ENCODE data around the gene IFI16.
"Not testable (repeated sequence)": the region's sequence is repeated elsewhere in the genome, so short reads cannot be mapped to it uniquely, and the experiment has no call there.

Gene IFI16

DNA sequence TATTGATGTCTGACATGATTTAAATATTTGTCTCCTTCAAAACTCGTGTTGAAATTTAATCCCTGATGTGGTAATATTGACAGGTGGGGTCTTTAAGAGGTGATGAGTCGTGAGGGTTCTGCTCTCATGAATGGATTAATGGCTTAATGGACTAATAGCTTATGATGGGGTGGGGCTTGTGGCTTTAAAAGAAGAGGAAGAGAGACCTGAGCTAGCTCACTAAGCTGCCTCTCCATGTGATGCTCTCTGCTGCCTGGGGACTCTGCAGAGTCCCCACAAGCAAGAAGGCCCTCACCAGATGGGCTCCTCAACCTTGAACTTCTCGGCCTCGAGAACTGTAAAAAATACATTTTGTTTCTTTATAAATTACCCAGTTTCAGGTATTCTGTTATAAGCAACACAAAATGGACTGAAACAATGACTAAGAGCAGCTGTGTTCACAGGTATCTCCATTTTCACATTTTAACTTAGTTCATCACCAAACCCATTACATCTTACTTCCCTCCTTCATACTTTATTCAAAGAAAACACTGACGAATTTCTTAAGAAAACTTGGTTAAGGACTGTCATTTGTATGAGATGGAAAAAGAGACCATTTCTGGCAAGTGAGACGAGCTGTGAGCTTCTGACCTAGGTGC, 79.0 kb downstream of the IFI16 start:
- H3K9me3 Mint-ChIP-seq = no peaks in the 10 kb centered on the region

DNA sequence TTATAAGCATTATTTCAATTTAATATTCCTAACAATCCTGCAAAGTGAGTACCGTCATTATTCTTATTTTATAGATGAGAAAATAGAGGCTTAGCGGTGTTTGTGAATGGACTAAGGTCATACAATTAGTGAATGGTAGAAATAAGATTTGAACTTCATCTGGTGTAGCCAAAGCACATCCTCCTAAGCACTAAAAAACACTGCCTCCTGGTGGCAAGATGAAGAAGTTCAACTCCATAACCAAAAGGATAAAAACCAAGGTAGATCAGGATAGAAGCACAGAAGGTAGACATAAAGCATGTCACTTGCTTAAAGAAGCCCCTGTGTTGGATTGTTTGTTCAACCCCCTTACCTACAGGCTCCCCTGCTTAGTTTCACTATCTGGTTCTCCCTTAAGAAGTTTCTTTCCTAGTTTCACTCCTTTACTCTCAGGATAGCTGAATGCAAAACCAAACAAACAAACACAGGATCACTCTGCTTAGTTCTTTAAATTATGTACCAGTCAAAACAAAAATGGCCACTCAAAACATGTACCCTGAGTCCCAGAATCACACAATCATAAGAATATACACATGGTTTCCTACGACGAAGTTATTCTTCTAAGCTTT, 79.6 kb downstream of the IFI16 start:
- no peaks in the 10 kb centered on the region for H3K36me3 Mint-ChIP-seq (ENCODE audit: low read depth)
- no peaks in the 10 kb centered on the region for H3K27me3 Mint-ChIP-seq
- DNase-seq = no peak
- ATAC-seq = no peak
- H3K4me1 Mint-ChIP-seq = peaks cover 53% of the 10 kb centered on the region
- peak overlapping the region; percentile 47 for H3K27ac Mint-ChIP-seq
- H3K4me3 Mint-ChIP-seq = no peak overlapping the region
- H3K9me3 Mint-ChIP-seq = no peaks in the 10 kb centered on the region

More for the DNA sequence above, 79.0 kb downstream of the IFI16 start:
- DNase-seq = no peak
- H3K36me3 Mint-ChIP-seq (ENCODE audit: low read depth) = no peaks in the 10 kb centered on the region
- peak; percentile 41 for ATAC-seq
- H3K27me3 Mint-ChIP-seq = no peaks in the 10 kb centered on the region
- peak overlapping the region; percentile 60 for H3K27ac Mint-ChIP-seq
- peaks cover 53% of the 10 kb centered on the region for H3K4me1 Mint-ChIP-seq
- no peak overlapping the region for H3K4me3 Mint-ChIP-seq

DNA sequence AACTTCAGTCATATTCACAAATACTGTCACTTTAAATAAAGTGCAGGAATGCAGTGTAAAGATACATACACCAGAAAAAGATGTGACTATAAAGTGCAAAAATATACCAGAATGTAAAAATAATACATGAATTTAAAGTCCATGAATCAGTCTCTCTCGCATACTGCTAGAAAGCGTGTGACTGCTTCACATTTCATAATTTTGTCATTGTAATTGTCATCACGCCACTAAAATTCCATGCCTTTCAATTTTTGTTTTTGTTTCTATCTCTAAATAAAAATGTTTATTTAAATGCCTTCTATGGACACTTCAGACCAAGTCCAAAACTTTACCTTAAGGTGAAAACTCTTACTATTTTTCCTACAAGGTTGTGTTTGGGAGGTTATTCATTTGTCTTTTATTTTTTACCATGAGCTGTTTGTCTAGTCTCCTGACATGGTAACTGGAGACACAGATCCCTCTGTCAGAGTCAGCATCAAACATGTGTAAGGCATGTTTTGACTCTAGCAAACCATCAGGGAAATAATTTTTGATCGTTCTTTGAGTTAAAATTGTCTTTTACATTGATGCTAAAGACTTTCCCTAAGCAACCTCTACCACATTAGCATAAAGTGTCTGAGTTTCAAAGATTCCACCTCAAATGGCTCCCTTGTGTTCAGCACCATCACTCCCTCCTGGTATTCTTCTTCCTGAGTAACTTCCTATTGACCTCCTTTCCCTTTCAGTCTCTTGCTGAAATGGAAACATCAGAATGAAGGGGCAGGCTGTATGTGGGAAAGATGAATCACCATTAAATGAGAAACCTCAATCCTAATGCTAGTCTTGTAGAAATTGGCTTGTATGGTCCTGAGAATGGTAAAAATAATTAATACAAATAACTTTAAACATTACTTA, 80.8 kb downstream of the IFI16 start:
- no peaks in the 10 kb centered on the region for H3K36me3 Mint-ChIP-seq (ENCODE audit: low read depth)
- peaks cover 53% of the 10 kb centered on the region for H3K4me1 Mint-ChIP-seq
- DNase-seq = no peak
- H3K27ac Mint-ChIP-seq = peak overlapping the region; percentile 71
- H3K27me3 Mint-ChIP-seq = peaks cover under 1% of the 10 kb centered on the region
- H3K9me3 Mint-ChIP-seq = no peaks in the 10 kb centered on the region
- H3K4me3 Mint-ChIP-seq = peak overlapping the region; percentile 14
- ATAC-seq = peak; percentile 34

DNA sequence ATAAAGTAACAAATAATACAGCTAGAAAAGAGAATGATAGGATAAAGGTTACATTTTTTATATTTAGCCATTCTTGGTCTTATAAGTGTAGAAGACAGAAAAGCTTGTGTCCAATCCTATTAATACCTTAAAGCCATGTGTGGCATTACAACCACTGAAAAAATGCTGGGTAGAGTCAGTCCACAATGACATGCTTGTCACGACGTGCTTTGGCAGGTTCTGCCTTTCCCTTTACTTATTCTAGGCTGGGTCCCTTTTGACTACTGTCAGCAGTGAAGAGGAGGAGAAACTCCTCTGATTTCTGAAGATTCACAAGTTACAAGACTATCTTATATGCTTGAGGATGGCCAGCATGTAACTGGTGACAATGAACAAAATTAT, 81.5 kb downstream of the IFI16 start:
- peaks cover 53% of the 10 kb centered on the region for H3K4me1 Mint-ChIP-seq
- DNase-seq = no peak

GRCh38 chr1:159091607-159092031, 81.9 kb downstream of the IFI16 start:
- DNase-seq = no peak
- Mint-ChIP-seq H3K36me3 (ENCODE audit: low read depth) (no peaks in the 10 kb centered on the region), H3K9me3 (no peaks in the 10 kb centered on the region), H3K27me3 (peaks cover 2% of the 10 kb centered on the region), H3K4me3 (peak overlapping the region; percentile 6), H3K4me1 (peaks cover 53% of the 10 kb centered on the region), H3K27ac (peak overlapping the region; percentile 20)
- peak; percentile 50 for ATAC-seq

More for the DNA sequence above, 81.5 kb downstream of the IFI16 start:
- no peak for ATAC-seq
- H3K9me3 Mint-ChIP-seq = no peaks in the 10 kb centered on the region
- peak overlapping the region; percentile 6 for H3K4me3 Mint-ChIP-seq
- peak overlapping the region; percentile 20 for H3K27ac Mint-ChIP-seq
- no peaks in the 10 kb centered on the region for H3K36me3 Mint-ChIP-seq (ENCODE audit: low read depth)
- peaks cover 2% of the 10 kb centered on the region for H3K27me3 Mint-ChIP-seq

- Mint-ChIP-seq H3K4me3 (no peak overlapping the region), H3K36me3 (ENCODE audit: low read depth) (no peaks in the 10 kb centered on the region), H3K27ac (peak overlapping the region; percentile 20), H3K4me1 (peaks cover 50% of the 10 kb centered on the region), H3K9me3 (no peaks in the 10 kb centered on the region), H3K27me3 (peaks cover 2% of the 10 kb centered on the region)
- ATAC-seq (no peak), DNase-seq (no peak)
Measured at GRCh38 chr1:159092036-159092760, 82.5 kb downstream of the IFI16 start.

DNA sequence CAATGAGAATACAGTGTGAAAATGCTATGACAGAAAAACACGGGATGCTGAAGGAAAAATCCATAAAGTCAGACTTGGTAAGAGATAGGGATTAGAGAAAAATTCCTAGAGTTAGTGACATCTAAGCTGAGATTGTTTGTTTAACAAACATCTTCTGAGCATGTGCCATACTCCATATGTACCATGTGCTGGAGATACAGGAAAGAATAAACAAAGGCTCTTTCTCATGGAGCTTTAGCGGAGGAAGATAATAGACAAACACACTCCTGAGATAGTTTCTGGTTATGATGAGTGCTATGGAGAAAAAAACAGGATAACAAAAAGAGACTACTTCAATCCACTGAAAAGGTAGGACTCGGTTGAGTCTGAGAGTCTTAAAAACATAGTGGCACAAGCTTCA, 88.9 kb downstream of the IFI16 start:
- Mint-ChIP-seq H3K27ac (no peak overlapping the region), H3K36me3 (ENCODE audit: low read depth) (no peaks in the 10 kb centered on the region), H3K27me3 (peaks cover 24% of the 10 kb centered on the region), H3K4me1 (no peaks in the 10 kb centered on the region), H3K9me3 (no peaks in the 10 kb centered on the region), H3K4me3 (no peak overlapping the region)
- DNase-seq = no peak
- ATAC-seq = no peak

DNA sequence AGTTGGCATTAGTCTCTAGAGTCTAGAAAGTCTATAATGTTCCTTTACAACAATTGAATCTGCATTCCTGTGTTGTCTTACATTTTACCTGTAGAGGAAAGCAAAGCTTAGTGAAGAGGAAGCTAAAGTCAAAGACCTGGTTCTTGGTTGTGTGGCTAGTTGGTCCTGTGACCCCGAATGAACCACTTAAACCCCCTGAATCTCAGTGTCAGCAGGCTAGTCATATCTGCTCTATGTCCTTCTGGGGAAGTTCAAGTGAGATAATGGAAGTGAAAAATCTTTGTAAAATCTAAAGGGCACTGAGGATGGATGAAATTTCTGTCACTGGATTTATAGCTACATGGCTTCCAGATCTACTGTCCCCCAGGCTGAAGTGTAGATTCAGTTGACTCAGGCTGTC, 90.9 kb downstream of the IFI16 start:
- DNase-seq (no peak), ATAC-seq (no peak)
- no peaks in the 10 kb centered on the region for H3K4me1 Mint-ChIP-seq
- H3K27ac Mint-ChIP-seq = no peak overlapping the region
- no peak overlapping the region for H3K4me3 Mint-ChIP-seq
- H3K36me3 Mint-ChIP-seq (ENCODE audit: low read depth) = no peaks in the 10 kb centered on the region
- H3K27me3 Mint-ChIP-seq = peaks cover 24% of the 10 kb centered on the region
- H3K9me3 Mint-ChIP-seq = no peaks in the 10 kb centered on the region

GRCh38 chr1:159103021-159103420, 93.3 kb downstream of the IFI16 start:
- peaks cover 32% of the 10 kb centered on the region for H3K27me3 Mint-ChIP-seq
- H3K4me3 Mint-ChIP-seq; H3K27ac Mint-ChIP-seq; H3K4me1 Mint-ChIP-seq; H3K9me3 Mint-ChIP-seq; ATAC-seq; DNase-seq; H3K36me3 Mint-ChIP-seq (ENCODE audit: low read depth): not testable (repeated sequence)

All from activated naive CD8-positive, alpha-beta T cell treated with anti-CD3 and anti-CD28 coated beads, Interleukin-2, amount 50 U/mL, for 24 hours (primary cell).